Heart left ventricle (tissue), 13 donors: ENCODE data around the gene PLEKHB2.

Experiments used
- POLR2A ChIP-seq, 2 donors: fragments of 450-650 bp; IDR thresholded peaks; one replicate each; pipeline ENCODE4 v1.6.1; 2017; ENCODE audit warnings: antibody characterized with exemption in 2 of 2, mild to moderate bottlenecking in 2 of 2, moderate library complexity in 2 of 2
- TF ChIP-seq, protein P1 (sequence below), 12 donors: fragments of 200-600 bp; sonication (generic) in 4 of 12; IDR thresholded peaks; one replicate each; pipeline versions ENCODE4 v1.5.0 to v1.8.0; 2018 to 2022; ENCODE audit warnings: antibody characterized with exemption in 12 of 12, mild to moderate bottlenecking in 5 of 12
- donor health status: ischemic (EF 13 %, LVEDD 7.1; RV severe dilation, severe dysfunction).
- donor health status: DM: no; HTN: yes; CAD: no.
- donor health status: DM: no; HTN: no; CAD: no.
- donor health status: ischemic (EF 25% LVEDD 6.9; RV normal size, moderate dysfunction).
- donor health status: ischemic (EF 25% LVEDD 5.7; RV mildly dilated, moderate dysfunction).
- donor health status: ischemic (EF 35%, LVEDD 5.7; RV mildly dilated, moderate dysfunction).
- donor health status: nonischemic (EF 11% LVEDD 7.7; RV severe dilation, severe dysfunction).
- donor health status: DM: yes; HTN: yes; CAD: no.
- donor health status: PGD.
- donor health status: ischemic (EF 29% LVEDD 5.4; RV normal size, mild dysfunction).
- donor health status: nonischemic (EF 23%, LVEDD 6.1; RV moderate dilation, normal function).

DNA sequence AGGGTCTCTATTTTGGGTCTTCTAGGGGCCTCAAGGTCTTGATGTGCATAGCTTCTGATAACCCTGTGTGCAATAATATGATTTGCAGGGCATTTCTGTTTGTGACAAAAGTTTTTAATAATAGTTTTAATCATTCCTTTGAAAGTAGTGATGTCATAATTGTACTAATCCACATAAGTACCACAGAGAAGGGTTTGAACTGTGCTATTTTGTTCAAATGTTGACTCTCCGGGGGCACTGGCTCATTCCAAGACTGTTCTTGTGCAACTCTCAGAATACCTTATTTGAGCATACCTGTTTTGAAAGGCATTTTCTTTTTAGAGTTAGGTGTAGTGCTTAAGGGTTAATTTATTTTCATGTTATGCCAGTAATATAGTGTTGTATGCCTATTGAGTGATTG, 41.6 kb downstream of the PLEKHB2 start:
- TF ChIP-seq, protein P1, sequence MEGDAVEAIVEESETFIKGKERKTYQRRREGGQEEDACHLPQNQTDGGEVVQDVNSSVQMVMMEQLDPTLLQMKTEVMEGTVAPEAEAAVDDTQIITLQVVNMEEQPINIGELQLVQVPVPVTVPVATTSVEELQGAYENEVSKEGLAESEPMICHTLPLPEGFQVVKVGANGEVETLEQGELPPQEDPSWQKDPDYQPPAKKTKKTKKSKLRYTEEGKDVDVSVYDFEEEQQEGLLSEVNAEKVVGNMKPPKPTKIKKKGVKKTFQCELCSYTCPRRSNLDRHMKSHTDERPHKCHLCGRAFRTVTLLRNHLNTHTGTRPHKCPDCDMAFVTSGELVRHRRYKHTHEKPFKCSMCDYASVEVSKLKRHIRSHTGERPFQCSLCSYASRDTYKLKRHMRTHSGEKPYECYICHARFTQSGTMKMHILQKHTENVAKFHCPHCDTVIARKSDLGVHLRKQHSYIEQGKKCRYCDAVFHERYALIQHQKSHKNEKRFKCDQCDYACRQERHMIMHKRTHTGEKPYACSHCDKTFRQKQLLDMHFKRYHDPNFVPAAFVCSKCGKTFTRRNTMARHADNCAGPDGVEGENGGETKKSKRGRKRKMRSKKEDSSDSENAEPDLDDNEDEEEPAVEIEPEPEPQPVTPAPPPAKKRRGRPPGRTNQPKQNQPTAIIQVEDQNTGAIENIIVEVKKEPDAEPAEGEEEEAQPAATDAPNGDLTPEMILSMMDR (IDR thresholded peaks at IDR 0.05), result no peak
- TF ChIP-seq POLR2A (IDR thresholded peaks at IDR 0.05), result no peak
